VCaP (cell line): ENCODE measurements around the gene CLASP1.
A peak's percentile ranks its signal among the peaks of the same experiment; 100 is the strongest.
"Not testable (repeated sequence)": the region's sequence is repeated elsewhere in the genome, so short reads cannot be mapped to it uniquely, and the experiment has no call there.

Experiments used
- H3K27ac ChIP-seq: fragments of 450-650 bp; 2 replicates; pipeline ENCODE4 v1.5.1; 2017
- CTCF ChIP-seq: fragments of 450-650 bp; conservative IDR thresholded peaks from 2 replicates; pipeline ENCODE4 v1.5.1; 2017; ENCODE audit warnings: mild to moderate bottlenecking, moderate library complexity

CLASP1 gene

GRCh38 chr2:121649149-121649595, at the start of gene CLASP1:
Gene CLASP1 (minus strand): TSS chr2:121649462. CDS start chr2:121605895, 43,567 bp downstream.
- TF ChIP-seq CTCF: no peak
- peak within 1 kb of the TSS; percentile 95 for H3K27ac ChIP-seq

GRCh38 chr2:121698318-121698930, 49.2 kb upstream of the CLASP1 start:
- no peak overlapping the region for H3K27ac ChIP-seq
- TF ChIP-seq CTCF: no peak

- no peak for TF ChIP-seq CTCF
- peak overlapping the region; percentile 74 for H3K27ac ChIP-seq
Observed at GRCh38 chr2:121697108-121697631, 47.9 kb upstream of the CLASP1 start.

- peak overlapping the region; percentile 74 for H3K27ac ChIP-seq
- TF ChIP-seq CTCF: no peak
Observed at GRCh38 chr2:121696410-121696930, 47.2 kb upstream of the CLASP1 start.

GRCh38 chr2:121695171-121695451, 45.8 kb upstream of the CLASP1 start:
- H3K27ac ChIP-seq: no peak overlapping the region
- TF ChIP-seq CTCF: no peak

GRCh38 chr2:121694398-121695170, 45.3 kb upstream of the CLASP1 start:
- H3K27ac ChIP-seq: no peak overlapping the region
- TF ChIP-seq CTCF: no peak

GRCh38 chr2:121690572-121690971, 41.3 kb upstream of the CLASP1 start:
- H3K27ac ChIP-seq: not testable (repeated sequence)

- peak overlapping the region; percentile 59 for H3K27ac ChIP-seq
- no peak for TF ChIP-seq CTCF
Observed at GRCh38 chr2:121690095-121690494, 40.8 kb upstream of the CLASP1 start.
